Tongue (tissue), 2 donors: ENCODE measurements around the gene DNAAF5. TPM values are rescaled to one million over a fixed set of nuclear protein-coding genes. Genes with fewer than 3 reads are reported as not detected.
A peak's percentile ranks its signal among the peaks of the same experiment; 100 is the strongest.

Experiments used
- DNase-seq: peaks from one replicate; pipeline ENCODE4 v3.0.0-alpha.2; 2015
- total RNA-seq: library from RNA; depleted of rRNA; stranded (reverse); fragments of >200 nt; gene quantifications from one replicate; pipeline ENCODE4 v1.2.3, GENCODE V29; 2014

DNAAF5 gene
- total RNA-seq, 1 donor from 2014 or later: 22.5 TPM

GRCh38 chr7:707296-708000 lies 19.1 kb upstream of the DNAAF5 start:
- DNase-seq: no peak

- no peak for DNase-seq
Measured at GRCh38 chr7:710161-710560, 16.3 kb upstream of the DNAAF5 start.

GRCh38 chr7:711093-711921 lies 15.2 kb upstream of the DNAAF5 start:
- DNase-seq: peak; percentile 61

- DNase-seq: peak; percentile 12
Measured at GRCh38 chr7:711922-712380, 14.5 kb upstream of the DNAAF5 start.

- DNase-seq: peak; percentile 46
Measured at GRCh38 chr7:712381-713138, 13.9 kb upstream of the DNAAF5 start.

GRCh38 chr7:713139-713457 lies 13.4 kb upstream of the DNAAF5 start:
- no peak for DNase-seq

- no peak for DNase-seq
Measured at GRCh38 chr7:713488-714230, 12.8 kb upstream of the DNAAF5 start.

GRCh38 chr7:714251-714671 lies 12.2 kb upstream of the DNAAF5 start:
- no peak for DNase-seq

GRCh38 chr7:716222-716621 lies 10.3 kb upstream of the DNAAF5 start:
- DNase-seq: no peak

GRCh38 chr7:716636-717035 lies 9.9 kb upstream of the DNAAF5 start:
- DNase-seq: no peak

GRCh38 chr7:721619-722248 lies 4.8 kb upstream of the DNAAF5 start:
- DNase-seq: no peak

- DNase-seq: no peak
Measured at GRCh38 chr7:723541-723940, 3.0 kb upstream of the DNAAF5 start.

GRCh38 chr7:724298-724697 lies 2.2 kb upstream of the DNAAF5 start:
- no peak for DNase-seq

- DNase-seq: no peak
Measured at GRCh38 chr7:725223-726005, 1.1 kb upstream of the DNAAF5 start.

- peak; percentile 43 for DNase-seq
Measured at GRCh38 chr7:726854-727103, 280 bp downstream of the DNAAF5 start.

- DNase-seq: no peak
Measured at GRCh38 chr7:727104-727805, 756 bp downstream of the DNAAF5 start, which contains the start of gene PRKAR1B. PRKAR1B (minus strand) TSS chr7:727281; CDS start chr7:711505, 15,776 bp downstream.

GRCh38 chr7:727806-728460 lies 1.4 kb downstream of the DNAAF5 start:
- DNase-seq: no peak

GRCh38 chr7:728602-729001 lies 2.1 kb downstream of the DNAAF5 start:
- DNase-seq: no peak

GRCh38 chr7:729140-730000 lies 2.9 kb downstream of the DNAAF5 start:
- DNase-seq: no peak
